BE2C (cell line): ENCODE measurements around the gene RAB8A.

Source experiments
- DNase-seq: peaks from one replicate; pipeline ENCODE4 v3.0.0-alpha.2; 2020
- H3K27me3 ChIP-seq: fragments of 250-450 bp; sonication (Bioruptor Pico); 2 replicates; pipeline ENCODE4 v1.5.1; 2020; ENCODE audit warnings: mild to moderate bottlenecking
- H3K36me3 ChIP-seq: fragments of 250-450 bp; sonication (Bioruptor Pico); 2 replicates; pipeline ENCODE4 v1.5.1; 2020; ENCODE audit warnings: mild to moderate bottlenecking
- H3K4me1 ChIP-seq: fragments of 250-450 bp; sonication (Bioruptor Pico); 2 replicates; pipeline ENCODE4 v1.5.1; 2020
- H3K4me3 ChIP-seq: 2 replicates; pipeline ENCODE4 v1.5.1; 2011; ENCODE audit warnings: low read depth, low read length
- H3K9me3 ChIP-seq: fragments of 250-450 bp; sonication (Bioruptor Pico); 2 replicates; pipeline ENCODE4 v1.5.1; 2020
- CTCF ChIP-seq: IDR thresholded peaks from 2 replicates; pipeline ENCODE4 v1.5.1; 2012; ENCODE audit warnings: mild to moderate bottlenecking, low read depth, low read length

RAB8A gene

GRCh38 chr19:16133818-16134217 lies 22.1 kb downstream of the RAB8A start:
- H3K4me3 ChIP-seq: no peak overlapping the region
- DNase-seq: no peak
- H3K36me3 ChIP-seq: peaks cover 32% of the 10 kb centered on the region
- TF ChIP-seq CTCF: no peak
- no peaks in the 10 kb centered on the region for H3K27me3 ChIP-seq
- H3K4me1 ChIP-seq: no peaks in the 10 kb centered on the region
- no peaks in the 10 kb centered on the region for H3K9me3 ChIP-seq

GRCh38 chr19:16134510-16134909 lies 22.8 kb downstream of the RAB8A start:
- Histone ChIP-seq H3K36me3 (peaks cover 26% of the 10 kb centered on the region), H3K9me3 (no peaks in the 10 kb centered on the region), H3K4me1 (no peaks in the 10 kb centered on the region), H3K4me3 (no peak overlapping the region), H3K27me3 (no peaks in the 10 kb centered on the region)
- no peak for TF ChIP-seq CTCF
- no peak for DNase-seq

GRCh38 chr19:16135430-16136127 lies 23.9 kb downstream of the RAB8A start:
- Histone ChIP-seq H3K4me1 (no peaks in the 10 kb centered on the region), H3K27me3 (no peaks in the 10 kb centered on the region), H3K9me3 (no peaks in the 10 kb centered on the region), H3K4me3 (no peak overlapping the region), H3K36me3 (peaks cover 23% of the 10 kb centered on the region)
- no peak for DNase-seq
- no peak for TF ChIP-seq CTCF

GRCh38 chr19:16136185-16136999 lies 24.7 kb downstream of the RAB8A start:
- Histone ChIP-seq H3K36me3 (peaks cover 23% of the 10 kb centered on the region), H3K27me3 (no peaks in the 10 kb centered on the region), H3K4me3 (no peak overlapping the region), H3K4me1 (no peaks in the 10 kb centered on the region), H3K9me3 (no peaks in the 10 kb centered on the region)
- no peak for TF ChIP-seq CTCF
- no peak for DNase-seq

- no peak for TF ChIP-seq CTCF
- no peak overlapping the region for H3K4me3 ChIP-seq
- DNase-seq: no peak
- no peaks in the 10 kb centered on the region for H3K27me3 ChIP-seq
- no peaks in the 10 kb centered on the region for H3K9me3 ChIP-seq
- H3K4me1 ChIP-seq: no peaks in the 10 kb centered on the region
- no peaks in the 10 kb centered on the region for H3K36me3 ChIP-seq
Observed at GRCh38 chr19:16139752-16140151, 28.1 kb downstream of the RAB8A start.

GRCh38 chr19:16141043-16141442 lies 29.4 kb downstream of the RAB8A start:
- H3K9me3 ChIP-seq: no peaks in the 10 kb centered on the region
- no peaks in the 10 kb centered on the region for H3K27me3 ChIP-seq
- H3K36me3 ChIP-seq: no peaks in the 10 kb centered on the region
- no peak for DNase-seq
- H3K4me1 ChIP-seq: no peaks in the 10 kb centered on the region
- no peak overlapping the region for H3K4me3 ChIP-seq
- TF ChIP-seq CTCF: no peak
